UCSD-AML1 (cell line): Measurements from ENCODE around the gene CCDC86.

Experiments
- DNase-seq: peaks from one replicate; lab custom pipeline; 2025; ENCODE audit not compliant: unreplicated experiment; lab: John Stamatoyannopoulos, UW

Gene CCDC86

DNA sequence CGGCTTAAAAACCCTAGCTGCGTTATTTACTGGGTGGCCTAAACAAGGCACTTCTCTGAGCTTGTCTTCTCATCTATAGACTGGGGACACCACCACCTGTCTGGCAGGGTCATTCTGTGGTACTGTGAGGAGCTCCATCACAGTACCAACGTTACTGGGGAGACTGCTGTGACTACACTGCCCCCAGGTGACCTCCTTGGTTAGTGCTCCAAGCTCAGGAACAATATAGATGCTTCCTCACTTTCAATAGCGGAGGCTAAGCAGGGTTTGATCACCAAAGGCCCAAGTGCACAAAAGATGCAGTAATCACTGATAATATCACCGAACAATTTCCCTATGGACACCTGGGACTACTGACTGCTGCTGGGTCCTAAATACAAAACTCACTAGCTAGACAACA, 45.6 kb downstream of the CCDC86 start:
- peak; percentile 52 for DNase-seq

DNA sequence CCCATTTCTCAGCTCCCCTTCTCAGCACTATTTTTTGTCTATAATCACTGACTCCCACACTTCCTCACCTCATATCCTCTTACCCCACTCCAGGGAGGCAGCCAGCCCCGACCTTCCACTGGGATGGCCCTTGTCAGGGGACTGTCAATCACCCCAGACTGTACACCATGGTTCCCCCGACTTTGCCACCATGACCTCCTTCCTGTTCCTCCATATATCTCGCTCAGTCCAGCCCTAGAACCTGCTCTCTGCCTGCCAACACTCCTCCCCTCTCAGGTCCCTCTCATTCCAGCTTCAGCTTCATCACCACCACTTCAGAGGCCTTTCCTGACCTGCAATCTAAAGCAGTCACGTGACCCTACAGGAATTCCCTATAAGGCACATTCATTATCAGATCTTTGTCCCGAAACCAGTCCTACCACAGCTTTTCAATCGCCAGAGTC, 48.0 kb downstream of the CCDC86 start:
- no peak for DNase-seq

DNA sequence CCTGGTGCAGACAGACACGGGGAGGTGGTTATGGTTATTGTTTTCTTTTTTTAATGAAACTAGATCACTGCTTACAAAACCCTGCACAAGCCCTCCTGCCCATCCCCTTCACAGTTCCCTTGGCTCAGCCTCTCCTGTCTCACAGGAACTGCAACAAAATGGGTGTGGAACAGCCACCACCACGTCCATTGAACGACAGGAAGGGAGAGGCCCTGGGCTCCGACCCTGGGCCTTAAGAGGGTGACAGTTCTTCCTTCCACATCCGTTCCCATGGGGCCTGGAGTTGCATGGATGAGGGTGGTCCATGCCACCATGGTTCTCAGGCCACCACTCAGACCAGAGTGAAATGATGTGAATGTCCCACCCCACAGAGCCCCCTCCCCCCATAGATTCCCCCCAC, 48.8 kb downstream of the CCDC86 start:
- DNase-seq = peak; percentile 34

DNA sequence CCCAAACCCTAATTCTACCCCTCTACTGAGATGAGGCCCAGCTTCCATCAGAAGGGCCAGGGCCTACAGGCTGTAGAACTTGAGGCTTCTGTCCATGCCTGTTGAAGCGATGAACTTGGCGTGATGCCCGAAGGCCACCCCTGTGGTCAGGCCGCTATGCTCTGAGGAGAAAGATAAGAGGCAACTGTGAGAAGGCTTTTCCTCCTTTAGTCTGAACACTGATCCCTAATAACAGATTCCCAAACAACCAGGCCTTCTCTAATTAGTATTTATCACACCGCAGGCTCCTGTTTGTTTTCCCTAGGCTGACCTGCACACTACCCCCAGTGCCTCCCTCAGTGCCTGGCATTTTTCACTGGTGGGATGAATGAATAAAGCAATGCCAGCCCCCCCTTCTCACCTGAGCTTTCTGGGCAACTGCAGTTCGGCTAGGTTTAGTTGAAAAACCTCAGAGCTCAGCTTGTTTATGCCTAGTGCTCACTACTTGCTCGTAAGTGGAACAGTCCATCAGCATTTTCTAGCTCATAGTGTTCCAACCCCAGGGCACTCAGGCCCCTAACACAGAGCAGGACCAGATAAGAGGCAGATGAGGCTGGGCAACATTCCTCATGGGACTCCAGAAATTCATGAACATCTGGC, 49.3 kb downstream of the CCDC86 start:
- peak; percentile 65 for DNase-seq

DNA sequence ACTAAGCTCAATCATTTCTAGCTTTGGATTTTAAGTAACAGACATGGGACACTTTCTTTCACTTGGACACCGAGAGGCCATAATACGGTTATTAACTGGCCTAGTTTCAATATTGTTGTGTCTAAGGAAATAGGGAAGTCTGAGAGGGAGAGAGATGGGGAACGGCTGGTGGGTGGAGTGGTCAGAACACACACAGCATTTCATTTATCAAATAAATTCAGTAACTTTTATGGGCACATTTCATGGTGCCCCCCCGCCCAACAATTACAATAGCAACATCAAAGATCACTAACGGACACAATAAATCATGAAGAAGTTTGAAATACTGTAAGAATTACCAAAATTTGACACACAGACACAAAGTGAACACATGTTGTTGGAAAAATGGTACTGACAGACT, 53.8 kb downstream of the CCDC86 start:
- DNase-seq = no peak

DNA sequence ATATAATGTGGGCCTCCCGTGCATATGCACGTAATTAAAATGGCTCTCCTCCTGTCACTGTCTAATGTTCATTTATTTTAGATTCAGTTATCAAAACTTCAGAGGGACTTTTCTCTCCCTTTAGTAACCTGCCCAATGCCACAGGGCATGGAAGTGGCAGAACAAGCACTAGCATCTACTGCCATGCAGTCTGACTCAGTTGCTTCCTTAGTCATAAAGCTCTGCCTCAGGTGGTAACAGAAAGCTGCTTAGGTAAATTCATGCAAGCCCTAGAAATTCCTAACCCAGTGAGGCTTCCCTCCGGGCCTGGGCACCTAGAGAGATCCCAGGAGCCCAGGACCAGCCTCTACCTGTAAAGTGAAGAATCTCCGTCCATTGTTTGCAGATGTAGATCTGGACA, 55.6 kb downstream of the CCDC86 start:
- DNase-seq = no peak

DNA sequence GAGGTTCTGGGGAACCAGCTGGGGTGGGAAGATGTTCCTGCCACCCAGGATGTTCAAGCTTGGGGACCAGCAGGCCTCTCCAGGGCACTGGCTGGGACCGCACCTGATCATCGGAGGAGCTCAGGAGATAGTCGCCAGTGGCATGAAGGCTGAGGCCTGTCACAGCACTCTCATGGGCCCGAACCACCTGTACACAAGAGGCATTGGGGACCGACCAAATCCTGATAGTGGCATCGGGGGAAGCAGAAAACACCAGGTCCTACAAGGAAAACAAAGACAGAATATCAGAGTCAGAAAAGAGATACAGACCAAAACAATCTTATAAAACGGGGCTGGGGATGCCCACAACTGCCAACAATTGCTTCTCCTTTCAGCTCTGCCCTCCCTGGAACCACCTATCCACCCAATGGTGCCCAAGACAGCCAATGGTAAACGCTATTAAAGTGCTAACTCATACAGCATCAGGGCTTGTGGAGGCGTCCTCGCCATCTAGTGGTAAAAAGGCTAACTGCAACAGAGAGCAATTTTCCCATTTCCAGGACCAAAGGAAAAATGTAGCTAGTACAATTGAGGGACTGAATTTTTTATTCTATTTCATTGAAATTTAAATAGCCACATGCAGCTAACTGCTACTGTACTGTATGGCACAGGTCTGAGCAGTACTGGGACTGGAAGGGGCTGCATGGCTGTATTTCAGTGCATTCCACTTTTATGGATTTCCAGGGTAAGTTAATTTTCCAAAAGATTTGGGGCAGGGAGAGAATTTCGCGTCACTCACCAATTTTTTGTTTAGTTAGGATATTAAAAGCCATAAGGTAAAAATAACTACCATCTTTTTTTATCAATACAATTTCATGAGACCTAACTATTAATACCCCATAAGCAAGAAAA, 57.4 kb downstream of the CCDC86 start:
- DNase-seq = peak; percentile 34

DNA sequence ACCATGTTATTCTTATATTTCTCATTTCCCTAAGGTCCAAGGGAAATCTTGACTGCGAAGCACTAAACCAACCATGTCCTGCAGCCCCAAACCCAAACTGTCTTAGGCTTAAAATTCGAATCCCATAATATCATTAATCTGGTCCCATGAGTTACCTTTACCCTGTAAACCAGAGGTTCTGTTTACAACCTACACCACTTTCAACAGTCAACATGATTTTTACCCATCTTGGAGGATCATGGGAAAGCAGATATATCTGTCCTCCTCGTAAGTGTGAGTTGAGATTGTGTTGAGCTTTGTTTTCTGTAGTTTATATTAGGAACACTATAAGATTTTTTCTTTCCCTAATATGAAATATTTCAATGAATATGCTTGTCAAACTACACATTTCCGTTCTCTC, 58.1 kb downstream of the CCDC86 start:
- DNase-seq = no peak
